Measurements from ENCODE around the gene RNF123.

Gene RNF123

GRCh38 chr3:49659756-49660155 lies 29.6 kb upstream of the RNF123 start:
- DNase-seq = no peak

DNA sequence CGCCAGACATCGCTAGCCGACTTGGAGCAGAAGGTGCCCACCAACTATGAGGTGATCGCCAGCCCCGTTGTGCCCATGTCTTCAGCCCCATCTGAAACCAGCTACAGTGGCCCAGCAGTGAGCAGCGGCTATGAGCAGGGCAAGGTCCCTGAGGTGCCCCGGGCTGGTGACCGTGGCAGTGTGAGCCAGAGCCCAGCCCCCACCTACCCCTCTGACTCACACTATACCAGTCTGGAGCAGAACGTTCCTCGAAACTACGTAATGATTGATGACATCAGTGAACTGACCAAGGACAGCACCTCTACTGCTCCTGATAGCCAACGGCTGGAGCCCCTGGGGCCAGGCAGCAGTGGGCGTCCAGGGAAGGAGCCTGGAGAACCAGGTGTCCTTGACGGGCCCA lies 28.1 kb upstream of the RNF123 start:
- no peak for DNase-seq

DNA sequence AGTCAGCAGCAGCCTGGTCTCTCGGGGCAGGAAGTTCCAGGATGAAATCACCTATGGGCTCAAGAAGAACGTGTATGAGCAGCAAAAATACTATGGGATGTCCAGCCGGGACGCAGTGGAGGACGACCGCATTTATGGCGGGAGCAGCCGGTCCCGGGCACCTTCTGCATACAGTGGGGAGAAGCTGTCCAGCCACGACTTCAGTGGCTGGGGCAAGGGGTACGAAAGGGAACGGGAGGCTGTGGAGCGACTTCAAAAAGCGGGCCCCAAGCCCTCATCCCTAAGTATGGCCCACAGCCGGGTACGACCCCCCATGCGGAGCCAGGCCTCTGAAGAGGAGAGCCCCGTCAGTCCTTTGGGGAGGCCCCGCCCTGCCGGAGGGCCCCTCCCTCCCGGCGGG lies 27.3 kb upstream of the RNF123 start:
- no peak for DNase-seq

GRCh38 chr3:49662720-49663413 lies 26.5 kb upstream of the RNF123 start:
- no peak for DNase-seq

DNA sequence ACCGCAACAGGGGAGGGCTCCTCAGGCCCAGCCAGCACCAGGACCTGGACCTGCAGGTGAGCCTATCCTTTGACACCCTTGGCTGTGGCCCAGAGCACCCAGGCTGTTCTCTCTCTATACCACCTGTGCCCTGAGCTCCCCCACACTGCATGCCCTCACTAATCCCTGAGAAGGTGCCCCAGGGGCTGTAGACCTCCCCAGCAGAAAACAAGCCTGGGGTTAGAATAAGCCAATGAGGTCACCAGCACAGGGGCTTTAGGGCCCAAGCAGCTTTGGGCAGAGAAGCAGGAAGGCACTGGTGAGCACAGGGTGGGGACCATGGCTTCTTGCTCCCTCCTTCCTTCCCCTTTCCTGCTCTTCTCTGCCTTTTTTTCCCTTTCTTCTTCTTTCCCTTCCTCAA lies 25.5 kb upstream of the RNF123 start:
- no peak for DNase-seq

GRCh38 chr3:49664300-49664699 lies 25.1 kb upstream of the RNF123 start:
- DNase-seq = no peak

- no peak for DNase-seq
These were observed 23.4 kb upstream of the RNF123 start for GRCh38 chr3:49665822-49666519.

DNA sequence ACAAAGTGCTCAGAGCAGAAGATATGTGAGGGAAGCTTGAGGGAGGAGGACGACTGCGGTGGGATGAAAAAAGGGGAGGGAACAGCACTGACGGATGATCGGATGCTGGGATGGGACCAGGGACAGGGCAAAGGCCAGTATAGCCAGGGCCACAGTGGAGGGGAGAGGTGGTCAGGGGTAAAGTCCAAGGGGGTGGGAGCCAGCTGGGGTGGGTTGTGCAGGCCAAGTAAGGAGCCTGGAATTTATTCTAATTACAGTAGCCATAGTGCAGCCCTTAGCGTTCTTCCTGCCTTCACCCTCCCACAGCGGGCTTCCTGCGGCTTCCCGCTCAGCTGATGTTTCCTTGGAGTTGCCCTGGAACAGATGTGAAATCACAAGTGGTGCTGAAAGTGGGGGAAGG lies 22.8 kb upstream of the RNF123 start:
- DNase-seq = no peak

GRCh38 chr3:49667701-49668413 lies 21.5 kb upstream of the RNF123 start:
- DNase-seq = no peak

- DNase-seq = no peak
These were observed 21.0 kb upstream of the RNF123 start for GRCh38 chr3:49668414-49668797.

- no peak for DNase-seq
These were observed 20.5 kb upstream of the RNF123 start for GRCh38 chr3:49668861-49669260.

GRCh38 chr3:49669352-49669751 lies 20.0 kb upstream of the RNF123 start:
- no peak for DNase-seq

DNA sequence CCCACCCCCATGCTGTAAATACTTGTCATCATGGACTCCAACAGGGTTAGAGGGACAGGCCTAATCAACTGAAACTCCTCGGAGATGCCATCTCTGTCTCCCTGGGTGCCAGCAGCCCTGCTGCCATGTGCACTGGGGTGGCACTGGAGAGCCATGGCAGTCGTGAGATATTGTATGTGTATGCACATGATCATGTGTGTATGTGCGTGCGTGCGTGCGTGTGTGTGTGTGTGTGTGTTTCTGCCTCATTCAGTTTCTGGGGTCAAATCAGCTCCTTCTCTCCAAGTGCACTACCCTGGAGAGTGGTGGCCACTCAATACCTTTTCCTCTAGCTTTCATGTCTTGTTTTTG lies 18.4 kb upstream of the RNF123 start:
- DNase-seq = no peak

DNA sequence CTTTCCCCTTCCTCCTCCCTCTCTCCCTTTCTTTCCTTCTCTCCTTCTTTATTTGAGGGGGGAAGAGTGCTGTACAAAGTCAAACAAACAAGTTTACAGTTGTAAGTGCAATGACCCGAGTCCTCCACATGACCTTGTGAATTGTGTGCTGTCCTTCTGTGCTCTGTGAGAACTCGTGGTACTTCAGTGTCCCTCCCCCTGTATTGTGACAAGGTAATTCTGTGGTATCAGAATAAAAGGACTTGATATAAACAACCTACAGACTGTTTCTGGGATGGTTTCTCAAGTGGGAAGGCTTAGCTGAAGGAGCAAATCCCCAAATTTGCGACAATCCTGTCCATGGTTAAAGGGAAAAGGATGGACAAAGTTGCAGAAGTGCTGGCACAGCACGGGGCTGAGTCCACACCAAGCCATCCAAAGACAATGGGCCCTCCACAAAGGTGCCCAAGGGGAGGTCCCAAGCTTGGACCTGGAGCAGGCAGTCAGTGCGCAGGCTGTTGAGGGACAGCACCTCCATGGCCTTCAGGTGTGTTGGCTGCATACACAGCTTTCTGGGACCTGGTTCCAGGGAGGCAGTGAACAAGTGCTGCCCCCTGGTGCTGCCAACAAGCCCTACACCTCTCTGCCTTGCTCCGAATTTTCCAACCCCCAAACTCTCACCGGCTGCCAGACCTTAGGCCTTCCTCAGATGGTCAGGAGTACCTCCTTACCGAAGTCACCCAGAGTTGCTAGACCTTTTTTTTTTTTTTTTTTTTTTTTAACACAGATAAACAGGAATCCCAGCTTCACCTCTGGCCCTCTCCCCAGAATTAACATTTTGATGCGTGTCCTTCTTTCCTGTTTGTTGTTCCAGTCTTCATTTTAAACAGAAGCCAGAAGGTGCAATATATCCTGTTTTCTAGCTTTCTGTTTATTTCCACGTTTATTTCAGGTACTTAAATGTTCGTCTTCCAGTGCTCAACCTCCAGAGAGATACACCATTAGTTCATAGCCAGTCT lies 17.8 kb upstream of the RNF123 start:
- DNase-seq = no peak

DNA sequence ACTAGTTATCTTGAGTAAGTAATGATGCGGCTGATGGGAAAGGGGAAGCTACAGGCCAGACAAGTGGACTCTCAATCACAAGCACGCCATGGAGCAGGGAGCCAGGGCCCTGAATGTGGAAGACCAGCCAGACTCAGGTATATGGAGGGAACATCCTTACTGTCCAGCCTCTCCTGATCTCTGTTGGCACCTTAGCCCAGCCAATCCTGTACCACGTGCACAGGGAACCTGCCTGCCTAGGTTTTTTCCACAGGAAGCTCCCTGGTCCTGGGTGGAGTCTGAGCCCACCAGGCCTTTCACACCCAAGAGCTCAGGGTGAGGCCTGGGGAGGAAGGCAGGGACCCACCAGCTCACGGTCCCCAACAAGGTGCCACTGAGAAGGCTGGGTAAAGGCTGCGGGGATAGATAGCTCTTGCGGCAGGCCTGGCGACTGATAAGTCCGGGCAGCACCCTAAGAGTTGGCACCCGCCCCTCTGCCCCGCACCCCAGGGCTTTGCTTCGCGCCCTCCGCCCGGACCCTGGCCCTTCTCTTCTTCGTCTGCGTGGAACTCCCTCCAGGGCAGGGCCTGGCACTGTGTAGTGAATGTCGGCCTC lies 16.1 kb upstream of the RNF123 start:
- no peak for DNase-seq

DNA sequence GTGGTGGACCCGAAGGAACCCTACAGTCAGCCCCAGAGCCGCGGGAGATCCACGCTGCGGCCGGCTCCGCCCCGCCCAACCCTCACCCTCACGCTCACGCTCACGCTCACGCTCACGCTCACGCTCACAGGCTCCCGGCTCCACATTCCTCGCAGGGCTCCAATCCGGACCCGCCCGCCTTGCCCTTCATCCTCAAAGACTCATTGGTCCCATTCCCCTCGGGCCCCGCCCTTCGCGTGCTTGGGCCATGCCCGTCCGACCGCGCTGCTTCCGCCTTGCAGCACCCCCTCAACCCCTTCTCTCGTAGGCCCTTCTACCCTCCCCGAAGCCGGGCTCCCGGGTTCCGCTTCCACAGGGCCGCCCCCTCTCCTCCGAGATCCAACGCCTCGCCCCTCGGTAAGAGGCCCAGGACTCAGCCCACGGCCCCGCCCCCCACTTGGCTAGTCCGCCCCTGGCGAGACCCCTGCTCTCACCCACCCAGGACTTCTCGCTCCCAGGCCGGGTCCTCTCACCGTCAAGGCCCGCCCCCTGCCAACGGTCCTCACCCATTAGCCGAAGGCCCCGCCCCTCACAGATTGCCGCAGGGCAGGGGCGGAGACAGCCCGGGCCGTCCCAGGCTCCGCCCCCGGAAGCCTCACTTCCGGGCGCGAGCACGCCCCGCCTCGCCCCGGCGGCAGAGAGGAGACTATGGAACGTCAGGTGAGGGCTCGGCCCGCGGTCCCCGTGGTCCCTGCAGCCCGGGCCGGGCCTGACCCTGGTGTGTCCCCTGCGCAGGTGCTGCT lies 15.5 kb upstream of the RNF123 start, which contains the start of gene APEH:
APEH (plus strand) TSS at position 637 of the 782 bp plus-strand sequence; CDS start at position 688, 51 bp downstream.
- no peak for DNase-seq

- no peak for DNase-seq
These were observed 14.8 kb upstream of the RNF123 start for GRCh38 chr3:49674497-49674983.

- no peak for DNase-seq
These were observed 13.4 kb upstream of the RNF123 start for GRCh38 chr3:49675912-49676311.

- no peak for DNase-seq
These were observed 8.7 kb upstream of the RNF123 start for GRCh38 chr3:49680493-49681231.

DNA sequence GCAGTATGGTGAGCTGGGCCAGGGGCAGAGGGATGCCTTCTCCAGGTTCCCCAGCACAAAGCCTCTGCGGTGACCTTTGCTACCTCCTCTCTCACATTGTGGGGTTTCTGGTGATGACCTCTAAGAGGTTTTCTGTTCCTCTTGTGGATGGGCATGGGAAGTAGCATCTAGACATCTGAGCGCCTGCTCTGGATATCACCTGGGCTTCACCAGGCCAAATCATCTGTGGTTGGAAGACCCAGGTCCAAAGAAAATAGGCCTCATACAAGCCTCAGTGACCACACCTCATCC lies 8.2 kb upstream of the RNF123 start:
- DNase-seq = no peak

DNA sequence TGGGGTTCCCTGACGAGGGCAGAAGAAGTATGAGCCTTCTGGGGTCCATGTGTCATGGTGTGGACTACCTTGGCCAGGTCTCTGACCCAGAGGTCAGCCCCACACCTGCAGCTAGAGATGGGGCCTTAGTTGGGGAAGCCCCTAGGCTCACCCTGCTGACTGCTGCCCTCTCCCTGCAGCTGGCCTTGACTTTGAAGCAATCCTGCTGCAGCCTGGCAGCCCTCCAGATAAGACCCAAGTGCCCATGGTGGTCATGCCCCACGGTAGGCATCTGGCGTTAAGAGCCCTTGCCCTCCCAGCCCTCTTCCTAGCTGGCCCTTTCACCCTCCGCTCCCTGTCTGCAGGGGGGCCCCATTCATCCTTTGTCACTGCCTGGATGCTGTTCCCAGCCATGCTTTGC lies 7.8 kb upstream of the RNF123 start:
- DNase-seq = no peak

All from NCI-H748 treated with DMSO at 0.1 percent for 48 hours (cell line).